GM18870 (cell line): ENCODE data around the gene LYZL4.

Source experiments
- ATAC-seq: cut with Tn5 transposase; IDR thresholded peaks from one replicate; pipeline ENCODE4 v1.9.1; 2021; ENCODE audit warnings: moderate library complexity; ENCODE audit not compliant: unreplicated experiment

The LYZL4 gene

GRCh38 chr3:42375121-42375800, 35.1 kb downstream of the LYZL4 start:
- ATAC-seq, result no peak

- no peak for ATAC-seq
Observed at GRCh38 chr3:42371776-42372175, 38.6 kb downstream of the LYZL4 start.

DNA sequence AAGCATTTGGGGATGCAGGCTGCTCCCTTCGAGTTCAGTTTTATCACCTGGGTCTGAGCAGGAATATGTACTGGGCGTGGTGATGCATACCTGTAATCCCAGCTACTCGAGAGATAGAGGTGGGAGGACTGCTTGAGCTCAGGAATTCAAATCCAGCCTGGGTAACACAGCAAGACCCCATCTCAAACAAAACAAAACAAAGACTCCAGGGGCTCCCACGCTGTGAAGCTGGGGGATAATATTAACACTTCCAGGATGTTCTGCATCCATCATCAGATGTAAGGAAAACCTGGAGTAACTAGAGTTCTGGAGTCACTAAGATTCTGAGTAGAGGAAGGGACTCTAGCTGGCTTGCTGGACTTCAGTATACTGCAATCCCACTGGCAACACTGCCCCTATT, 40.6 kb downstream of the LYZL4 start:
- ATAC-seq, result no peak

GRCh38 chr3:42369304-42369703, 41.1 kb downstream of the LYZL4 start:
- no peak for ATAC-seq

GRCh38 chr3:42368861-42369260, 41.5 kb downstream of the LYZL4 start:
- ATAC-seq, result no peak

DNA sequence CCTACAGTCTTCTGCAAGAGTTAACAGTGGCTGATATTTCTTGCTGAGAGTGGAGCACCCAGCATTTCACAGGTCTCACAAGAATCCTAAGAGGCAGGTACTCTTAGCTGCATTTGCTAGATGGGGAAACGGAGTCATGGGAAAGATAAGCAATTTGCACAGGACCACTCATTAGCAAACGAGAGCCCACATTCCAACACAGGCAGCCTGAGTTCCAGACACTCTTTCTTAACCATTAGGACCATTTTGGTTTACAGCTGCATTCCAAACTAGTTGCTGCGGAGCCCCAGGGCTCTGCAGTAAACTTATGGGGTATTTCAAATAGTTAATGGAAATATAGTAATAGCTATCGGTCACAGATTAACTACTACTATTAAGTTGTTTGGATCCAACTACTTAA, 42.5 kb downstream of the LYZL4 start:
- ATAC-seq, result no peak

DNA sequence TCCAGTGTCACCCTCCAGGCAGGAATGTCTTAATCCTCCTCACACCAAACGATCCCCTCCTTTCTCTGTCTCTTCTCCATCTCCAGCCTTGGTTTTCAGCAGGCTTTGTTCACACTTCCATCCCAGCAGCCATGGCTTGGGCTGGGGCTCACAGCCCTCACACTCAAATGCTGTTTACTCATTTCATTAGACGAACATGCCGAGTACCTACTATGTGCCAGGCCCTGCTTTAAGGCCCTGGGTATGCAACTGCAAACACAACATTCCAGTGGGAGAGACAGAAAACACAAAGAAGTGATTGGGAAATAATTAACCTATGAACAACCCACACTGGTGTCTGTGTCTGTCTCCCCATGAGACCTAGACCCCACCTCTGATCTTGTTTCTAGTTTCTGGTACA, 43.9 kb downstream of the LYZL4 start:
- no peak for ATAC-seq

- no peak for ATAC-seq
Observed at GRCh38 chr3:42357335-42357734, 53.1 kb downstream of the LYZL4 start.

- no peak for ATAC-seq
Observed at GRCh38 chr3:42355612-42356011, 54.8 kb downstream of the LYZL4 start.

GRCh38 chr3:42353631-42354030, 56.8 kb downstream of the LYZL4 start:
- no peak for ATAC-seq

DNA sequence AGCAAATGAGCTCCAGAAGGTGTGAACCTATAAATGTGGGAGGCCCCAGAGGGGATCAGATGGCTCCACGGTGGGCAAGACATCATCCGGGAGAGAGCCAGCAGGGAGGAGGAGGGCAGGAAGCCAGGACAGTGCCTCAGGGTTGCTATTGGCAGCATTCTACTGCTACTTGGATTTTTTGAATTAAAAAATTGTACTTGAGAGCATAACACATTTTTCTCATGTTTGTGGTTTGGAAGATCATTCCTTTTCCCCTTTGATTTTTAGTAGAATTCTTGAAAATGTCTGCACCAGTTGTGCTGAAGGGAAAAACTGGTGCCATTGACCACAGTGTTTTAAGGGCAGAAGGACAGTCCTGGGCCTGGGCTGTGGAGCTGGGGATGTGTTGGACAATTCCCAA, 59.2 kb downstream of the LYZL4 start:
- no peak for ATAC-seq

DNA sequence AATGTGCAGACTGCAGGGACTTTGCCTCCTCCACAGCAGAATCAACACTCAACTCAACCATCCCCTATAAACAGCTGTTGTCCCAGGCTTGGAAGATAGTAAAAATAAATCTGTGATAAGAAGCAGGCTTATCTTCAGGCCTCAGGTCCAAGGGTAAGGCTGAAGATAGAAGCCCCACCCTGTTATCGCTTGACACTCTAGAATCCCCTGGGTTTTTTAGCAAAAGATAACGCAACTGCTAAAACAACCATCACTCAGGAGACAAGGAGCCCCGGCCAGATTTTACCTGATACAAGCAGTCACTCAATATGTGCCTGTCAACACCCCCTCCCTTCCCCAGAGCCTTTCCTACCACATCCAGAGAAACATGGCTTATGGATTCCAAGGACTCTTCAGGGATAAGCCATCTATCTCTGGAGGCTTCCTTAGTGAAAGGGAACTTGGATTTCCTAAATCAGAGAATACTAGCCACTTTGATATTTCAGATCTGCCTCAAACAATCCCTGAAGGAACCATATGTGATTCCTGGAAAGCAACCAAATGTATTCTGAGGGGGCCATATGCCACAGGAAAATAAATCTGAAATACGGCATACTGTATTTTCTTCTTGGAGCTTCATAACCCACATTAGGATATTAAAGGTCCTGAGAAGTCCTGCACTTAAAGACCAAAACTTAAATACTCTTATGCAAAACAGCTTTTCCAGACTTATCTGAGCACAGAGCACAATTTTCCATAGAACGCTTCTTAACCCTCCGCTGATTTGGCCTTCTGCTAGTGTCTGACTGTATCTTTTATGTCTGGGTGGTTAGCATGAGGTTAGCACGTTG, 60.4 kb downstream of the LYZL4 start:
- no peak for ATAC-seq

GRCh38 chr3:42347928-42348327, 62.5 kb downstream of the LYZL4 start:
- no peak for ATAC-seq
